ENCODE data around the gene SV2B. TPM values are rescaled to one million over a fixed set of nuclear protein-coding genes. Genes with fewer than 3 reads are reported as not detected.

Gene SV2B
- total RNA-seq, 1 experiment from 2014 or later: not detected

GRCh38 chr15:91055548-91056331 is 44.3 kb upstream of the SV2B start:
- H2AFZ ChIP-seq (ENCODE audit: low read length): peak overlapping the region; percentile 39; the same call in 1 of the 2 replicates
- no peaks in the 10 kb centered on the region for H4K20me1 ChIP-seq (ENCODE audit: low read length)
- peaks cover 71% of the 10 kb centered on the region for H3K27me3 ChIP-seq (ENCODE audit: low read length)
- DNase-seq (peak; percentile 83), ATAC-seq (peak; percentile 91)
- no TSS peak for BruUV-seq (replicated peaks)
- H3K9me3 ChIP-seq (ENCODE audit: low read length): no peaks in the 10 kb centered on the region
- CTCF ChIA-PET: interaction anchor here (0.6 to 1.5 kb wide), 2 partner anchors 171 to 216 kb away, joined by 3 to 15 read pairs; no protein-coding TSS in a partner anchor
- H3K9me2 ChIP-seq (replicated peaks; ENCODE audit: low read length): no peaks in the 10 kb centered on the region
- no peaks in the 10 kb centered on the region for H3F3A ChIP-seq (ENCODE audit: low read length, unreplicated experiment)
- no peak overlapping the region for H3K4me3 ChIP-seq (ENCODE audit: low read length)
- no peak overlapping the region for H3K27ac ChIP-seq (ENCODE audit: low read length)
- H3K4me2 ChIP-seq (ENCODE audit: low read length): peak overlapping the region; percentile 40; the same call in 1 of the 2 replicates
- no peaks in the 10 kb centered on the region for H3K79me2 ChIP-seq (ENCODE audit: low read length)
- H3K4me1 ChIP-seq (ENCODE audit: insufficient read depth, low read length): no peaks in the 10 kb centered on the region
- TF ChIP-seq EZH2 (IDR thresholded peaks at IDR 0.05; ENCODE audit: low read length, unreplicated experiment) (no peak), EZH2phosphoT487 (IDR thresholded peaks at IDR 0.05; ENCODE audit: borderline replicate concordance, low read length) (no peak)
- TF ChIP-seq, protein P1, sequence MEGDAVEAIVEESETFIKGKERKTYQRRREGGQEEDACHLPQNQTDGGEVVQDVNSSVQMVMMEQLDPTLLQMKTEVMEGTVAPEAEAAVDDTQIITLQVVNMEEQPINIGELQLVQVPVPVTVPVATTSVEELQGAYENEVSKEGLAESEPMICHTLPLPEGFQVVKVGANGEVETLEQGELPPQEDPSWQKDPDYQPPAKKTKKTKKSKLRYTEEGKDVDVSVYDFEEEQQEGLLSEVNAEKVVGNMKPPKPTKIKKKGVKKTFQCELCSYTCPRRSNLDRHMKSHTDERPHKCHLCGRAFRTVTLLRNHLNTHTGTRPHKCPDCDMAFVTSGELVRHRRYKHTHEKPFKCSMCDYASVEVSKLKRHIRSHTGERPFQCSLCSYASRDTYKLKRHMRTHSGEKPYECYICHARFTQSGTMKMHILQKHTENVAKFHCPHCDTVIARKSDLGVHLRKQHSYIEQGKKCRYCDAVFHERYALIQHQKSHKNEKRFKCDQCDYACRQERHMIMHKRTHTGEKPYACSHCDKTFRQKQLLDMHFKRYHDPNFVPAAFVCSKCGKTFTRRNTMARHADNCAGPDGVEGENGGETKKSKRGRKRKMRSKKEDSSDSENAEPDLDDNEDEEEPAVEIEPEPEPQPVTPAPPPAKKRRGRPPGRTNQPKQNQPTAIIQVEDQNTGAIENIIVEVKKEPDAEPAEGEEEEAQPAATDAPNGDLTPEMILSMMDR (conservative IDR thresholded peaks at IDR 0.05; ENCODE audit: low read depth, low read length): peak; percentile 82
- POLR2A ChIA-PET (ENCODE audit: unreplicated experiment): no interaction called here
- no peak overlapping the region for H3K9ac ChIP-seq (ENCODE audit: low read length)
- no peaks in the 10 kb centered on the region for H3K36me3 ChIP-seq (ENCODE audit: low read depth, low read length)
- intact Hi-C loops (cut with micrococcal nuclease): loop anchor here (1.0 to 10.0 kb wide), 3 partner anchors 169 to 1029 kb away; no protein-coding TSS in a partner anchor

DNA sequence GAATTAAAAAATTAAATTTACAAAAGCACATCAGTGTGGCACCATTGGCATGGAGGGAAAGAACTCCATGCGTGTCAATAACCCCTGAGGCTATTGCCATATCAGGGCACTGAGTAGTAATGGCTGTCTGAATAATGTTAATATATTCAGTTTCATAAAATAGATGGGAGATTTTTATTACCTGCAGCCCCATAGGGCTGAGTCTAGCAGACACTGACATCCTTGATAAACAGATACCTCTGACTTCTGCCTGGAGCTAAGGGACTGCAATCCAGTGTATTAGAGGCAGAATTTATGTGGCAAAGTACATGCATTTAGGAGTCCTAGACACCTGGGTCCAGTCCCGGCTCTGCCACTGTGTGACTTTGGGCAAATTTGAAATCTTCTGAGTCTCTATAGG is 38.8 kb upstream of the SV2B start:
- H3K79me2 ChIP-seq (ENCODE audit: low read length): no peaks in the 10 kb centered on the region
- no peaks in the 10 kb centered on the region for H3K9me2 ChIP-seq (replicated peaks; ENCODE audit: low read length)
- BruUV-seq (replicated peaks): no TSS peak
- H3K4me1 ChIP-seq (ENCODE audit: insufficient read depth, low read length): no peaks in the 10 kb centered on the region
- ChIA-PET POLR2A (ENCODE audit: unreplicated experiment) (no interaction called here), CTCF (no interaction called here)
- H3K27me3 ChIP-seq (ENCODE audit: low read length): peaks cover 37% of the 10 kb centered on the region
- H3F3A ChIP-seq (ENCODE audit: low read length, unreplicated experiment): no peaks in the 10 kb centered on the region
- no peak overlapping the region for H2AFZ ChIP-seq (ENCODE audit: low read length)
- H3K36me3 ChIP-seq (ENCODE audit: low read depth, low read length): no peaks in the 10 kb centered on the region
- DNase-seq (no peak), ATAC-seq (no peak)
- intact Hi-C loops (cut with micrococcal nuclease): no loop called here
- no peak overlapping the region for H3K4me2 ChIP-seq (ENCODE audit: low read length)
- TF ChIP-seq EZH2 (IDR thresholded peaks at IDR 0.05; ENCODE audit: low read length, unreplicated experiment): no peak
- TF ChIP-seq, protein P1 (conservative IDR thresholded peaks at IDR 0.05; ENCODE audit: low read depth, low read length): no peak
- TF ChIP-seq EZH2phosphoT487 (IDR thresholded peaks at IDR 0.05; ENCODE audit: borderline replicate concordance, low read length): no peak
- no peak overlapping the region for H3K4me3 ChIP-seq (ENCODE audit: low read length)
- no peaks in the 10 kb centered on the region for H4K20me1 ChIP-seq (ENCODE audit: low read length)
- H3K9me3 ChIP-seq (ENCODE audit: low read length): peaks cover 3% of the 10 kb centered on the region; the same call in 1 of the 2 replicates
- H3K9ac ChIP-seq (ENCODE audit: low read length): no peak overlapping the region
- no peak overlapping the region for H3K27ac ChIP-seq (ENCODE audit: low read length)

- ChIA-PET CTCF (no interaction called here), POLR2A (ENCODE audit: unreplicated experiment) (no interaction called here)
- no peaks in the 10 kb centered on the region for H4K20me1 ChIP-seq (ENCODE audit: low read length)
- H3K27me3 ChIP-seq (ENCODE audit: low read length): peaks cover 32% of the 10 kb centered on the region
- H3K9me2 ChIP-seq (replicated peaks; ENCODE audit: low read length): no peaks in the 10 kb centered on the region
- peaks cover 3% of the 10 kb centered on the region; the same call in 1 of the 2 replicates for H3K9me3 ChIP-seq (ENCODE audit: low read length)
- H2AFZ ChIP-seq (ENCODE audit: low read length): no peak overlapping the region
- no peaks in the 10 kb centered on the region for H3K79me2 ChIP-seq (ENCODE audit: low read length)
- no TSS peak for BruUV-seq (replicated peaks)
- no peak overlapping the region for H3K4me3 ChIP-seq (ENCODE audit: low read length)
- no peaks in the 10 kb centered on the region for H3F3A ChIP-seq (ENCODE audit: low read length, unreplicated experiment)
- ATAC-seq (no peak), DNase-seq (no peak)
- no peaks in the 10 kb centered on the region for H3K36me3 ChIP-seq (ENCODE audit: low read depth, low read length)
- TF ChIP-seq EZH2 (IDR thresholded peaks at IDR 0.05; ENCODE audit: low read length, unreplicated experiment): no peak
- TF ChIP-seq, protein P1 (conservative IDR thresholded peaks at IDR 0.05; ENCODE audit: low read depth, low read length): no peak
- no peak for TF ChIP-seq EZH2phosphoT487 (IDR thresholded peaks at IDR 0.05; ENCODE audit: borderline replicate concordance, low read length)
- no peaks in the 10 kb centered on the region for H3K4me1 ChIP-seq (ENCODE audit: insufficient read depth, low read length)
- H3K9ac ChIP-seq (ENCODE audit: low read length): no peak overlapping the region
- intact Hi-C loops (cut with micrococcal nuclease): no loop called here
- H3K27ac ChIP-seq (ENCODE audit: low read length): no peak overlapping the region
- no peak overlapping the region for H3K4me2 ChIP-seq (ENCODE audit: low read length)
These were observed 38.1 kb upstream of the SV2B start for GRCh38 chr15:91061997-91062396.
